ENCODE data around the gene TPI1. TPM values are rescaled to one million over a fixed set of nuclear protein-coding genes. Genes with fewer than 3 reads are reported as not detected.

TPI1 gene
- total RNA-seq, 1 donor from 2014 or later, result 274 TPM

- TF ChIP-seq CTCF (IDR thresholded peaks at IDR 0.05) (no peak), POLR2A (IDR thresholded peaks at IDR 0.05) (no peak), POLR2AphosphoS5 (IDR thresholded peaks at IDR 0.05; ENCODE audit: insufficient read depth in 1 of 2, low read depth in 1 of 2) (no peak)
- Histone ChIP-seq H3K27ac (no peak overlapping the region), H3K36me3 (no peaks in the 10 kb centered on the region), H3K4me3 (no peak overlapping the region), H3K4me1 (peaks cover 48% of the 10 kb centered on the region), H3K27me3 (no peaks in the 10 kb centered on the region), H3K9me3 (no peaks in the 10 kb centered on the region)
- intact Hi-C loops (cut with DNase I), result no loop called here
- DNase-seq (ENCODE audit: extremely low spot score in 2 of 2), result no peak
Measured at GRCh38 chr12:6823182-6824084, 43.9 kb upstream of the TPI1 start.

DNA sequence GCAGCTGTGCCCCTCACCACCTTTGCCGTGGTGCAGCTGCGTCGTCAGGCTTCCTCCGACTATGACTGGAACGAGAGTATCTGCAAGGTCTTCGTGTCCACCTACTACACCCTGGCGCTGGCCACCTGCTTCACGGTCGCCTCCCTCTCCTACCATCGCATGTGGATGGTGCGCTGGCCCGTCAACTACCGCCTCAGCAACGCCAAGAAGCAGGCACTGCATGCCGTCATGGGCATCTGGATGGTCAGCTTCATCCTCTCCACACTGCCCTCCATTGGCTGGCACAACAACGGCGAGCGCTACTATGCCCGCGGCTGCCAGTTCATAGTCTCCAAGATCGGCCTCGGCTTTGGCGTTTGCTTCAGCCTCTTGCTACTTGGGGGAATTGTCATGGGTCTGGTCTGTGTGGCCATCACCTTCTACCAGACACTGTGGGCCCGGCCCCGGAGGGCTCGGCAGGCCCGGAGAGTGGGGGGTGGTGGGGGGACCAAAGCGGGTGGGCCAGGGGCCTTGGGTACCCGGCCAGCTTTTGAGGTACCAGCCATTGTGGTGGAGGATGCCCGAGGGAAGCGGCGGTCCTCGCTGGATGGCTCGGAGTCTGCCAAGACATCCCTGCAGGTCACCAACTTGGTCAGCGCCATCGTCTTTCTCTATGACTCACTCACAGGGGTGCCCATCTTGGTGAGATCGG lies 43.1 kb upstream of the TPI1 start:
- no peak for DNase-seq (ENCODE audit: extremely low spot score in 2 of 2)
- TF ChIP-seq CTCF (IDR thresholded peaks at IDR 0.05), result no peak
- no peak for TF ChIP-seq POLR2A (IDR thresholded peaks at IDR 0.05)
- TF ChIP-seq POLR2AphosphoS5 (IDR thresholded peaks at IDR 0.05; ENCODE audit: insufficient read depth in 1 of 2, low read depth in 1 of 2), result no peak
- H3K4me1 ChIP-seq, result peaks cover 52% of the 10 kb centered on the region
- no peaks in the 10 kb centered on the region for H3K36me3 ChIP-seq
- intact Hi-C loops (cut with DNase I), result no loop called here
- H3K27ac ChIP-seq, result no peak overlapping the region
- no peak overlapping the region for H3K4me3 ChIP-seq
- no peaks in the 10 kb centered on the region for H3K9me3 ChIP-seq
- H3K27me3 ChIP-seq, result no peaks in the 10 kb centered on the region

- intact Hi-C loops (cut with DNase I), result loop anchor here (5.0 kb wide), 3 partner anchors 58 to 208 kb away; partner anchors contain the start of genes MLF2 and PTMS
- Histone ChIP-seq H3K4me3 (peak overlapping the region; percentile 12 to 19), H3K36me3 (no peaks in the 10 kb centered on the region), H3K27me3 (no peaks in the 10 kb centered on the region), H3K27ac (no peak overlapping the region), H3K4me1 (peaks cover 59% of the 10 kb centered on the region), H3K9me3 (no peaks in the 10 kb centered on the region)
- no peak for DNase-seq (ENCODE audit: extremely low spot score in 2 of 2)
- TF ChIP-seq CTCF (IDR thresholded peaks at IDR 0.05), result no peak
- no peak for TF ChIP-seq POLR2AphosphoS5 (IDR thresholded peaks at IDR 0.05; ENCODE audit: insufficient read depth in 1 of 2, low read depth in 1 of 2)
- no peak for TF ChIP-seq POLR2A (IDR thresholded peaks at IDR 0.05)
Measured at GRCh38 chr12:6824901-6825381, 42.4 kb upstream of the TPI1 start.

DNA sequence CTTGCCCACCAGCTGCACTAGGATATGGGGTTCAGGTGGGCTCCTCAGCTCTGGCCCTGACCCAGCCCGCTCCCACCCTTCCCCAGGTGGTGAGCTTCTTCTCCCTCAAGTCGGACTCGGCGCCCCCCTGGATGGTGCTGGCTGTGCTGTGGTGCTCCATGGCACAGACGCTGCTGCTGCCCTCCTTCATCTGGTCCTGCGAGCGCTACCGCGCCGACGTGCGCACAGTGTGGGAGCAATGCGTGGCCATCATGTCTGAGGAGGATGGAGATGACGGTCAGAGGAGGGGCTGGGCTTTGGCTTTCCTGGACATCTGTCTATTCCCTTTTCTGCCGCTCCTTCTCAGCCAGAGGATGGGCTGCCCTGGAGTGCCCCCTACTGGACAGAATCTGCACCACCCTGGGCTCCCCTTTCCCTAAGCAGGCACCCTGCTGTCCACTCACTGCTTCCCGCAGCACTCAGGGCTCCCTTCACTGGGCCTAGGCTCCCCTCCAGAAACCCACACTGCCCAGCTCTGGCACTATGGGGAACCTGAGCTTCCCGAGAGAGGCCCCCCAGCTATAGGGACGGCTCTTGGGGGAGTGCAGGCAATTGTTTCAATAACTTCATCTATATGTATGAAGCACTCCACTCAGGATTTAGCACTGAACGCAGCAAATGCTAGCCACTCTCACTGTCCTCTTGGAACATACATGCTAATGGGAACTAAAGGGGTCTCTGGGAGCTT lies 41.8 kb upstream of the TPI1 start:
- Histone ChIP-seq H3K9me3 (no peaks in the 10 kb centered on the region), H3K36me3 (no peaks in the 10 kb centered on the region), H3K27ac (peak overlapping the region; percentile 20), H3K4me1 (peaks cover 62% of the 10 kb centered on the region), H3K27me3 (no peaks in the 10 kb centered on the region), H3K4me3 (peak overlapping the region; percentile 12 to 19)
- TF ChIP-seq POLR2A (IDR thresholded peaks at IDR 0.05) (no peak), CTCF (IDR thresholded peaks at IDR 0.05) (peak; percentile 77 to 87 (median 82)), POLR2AphosphoS5 (IDR thresholded peaks at IDR 0.05; ENCODE audit: insufficient read depth in 1 of 2, low read depth in 1 of 2) (peak; percentile 46 to 65)
- DNase-seq (ENCODE audit: extremely low spot score in 2 of 2), result no peak
- intact Hi-C loops (cut with DNase I), result loop anchor here (2.0 to 5.0 kb wide), 4 partner anchors 47 to 208 kb away; partner anchors contain the start of genes MLF2 and PTMS

All from vagina (tissue), 2 donors.